Pancreas (tissue), 10 donors: ENCODE data around the gene PHF19. TPM values are rescaled to one million over a fixed set of nuclear protein-coding genes. Genes with fewer than 3 reads are reported as not detected.

ENCODE experiments used
- ATAC-seq, 4 donors: fragments of 200-7000 bp; cut with Tn5 transposase; one replicate each; pipeline versions ENCODE4 v1.8.0 to v1.9.1; 2020; ENCODE audit warnings: mild to moderate bottlenecking in 4 of 4, moderate library complexity in 4 of 4
- DNase-seq, 6 donors: peaks; one replicate each; pipeline ENCODE4 v3.0.0-alpha.2; 2020
- FAIRE-seq: peaks from 2 replicates; lab custom pipeline; 2012; peaks lifted over from hg19 to GRCh38; lab: Jason Lieb, UNC
- H3K27ac ChIP-seq, 4 donors: fragments of 200-600 bp; sonication (generic); 1 replicate in 3 of 4; 2 replicates in 1 of 4; pipeline versions ENCODE4 v1.5.0 to v1.8.0; 2020
- H3K27me3 ChIP-seq, 4 donors: fragments of 200-600 bp; one replicate each; pipeline ENCODE4 v1.8.0; 2021
- H3K36me3 ChIP-seq, 3 donors: fragments of 200-600 bp; sonication (generic) in 1 of 3; one replicate each; pipeline versions ENCODE4 v1.5.0 to v1.8.0; 2020 to 2021
- H3K4me1 ChIP-seq, 3 donors: fragments of 200-600 bp; one replicate each; pipeline ENCODE4 v1.8.0; 2021
- H3K4me3 ChIP-seq, 4 donors: fragments of 200-600 bp; sonication (generic) in 2 of 4; one replicate each; pipeline versions ENCODE4 v1.5.0 to v1.8.0; 2020 to 2021
- H3K9me3 ChIP-seq, 4 donors: fragments of 200-600 bp; one replicate each; pipeline ENCODE4 v1.8.0; 2021
- CTCF ChIP-seq, 4 donors: fragments of 200-600 bp; sonication (generic) in 3 of 4; IDR thresholded peaks; one replicate each; pipeline versions ENCODE4 v1.5.0 to v1.8.0; 2021; ENCODE audit warnings: antibody characterized with exemption in 4 of 4
- WGBS, 2 donors: extraction: QIAGEN DNeasy Blood & Tissue Kit; methylation state at CpG; one replicate each; pipeline ENCODE4 v1.1.7; 2013; 5-methylcytosine and 5-hydroxymethylcytosine counted together
- intact Hi-C, 3 donors: fragments of 100-400 bp; cut with DNase I; formaldehyde crosslinking; loops; one replicate each; pipeline versions ENCODE4 v1.11.1 to v1.14.2; 2022
- polyA plus RNA-seq, 2 donors: library from polyadenylated mRNA; stranded (reverse); fragments of 200-250 nt; gene quantifications; one replicate each; pipeline ENCODE4 v1.2.3, GENCODE V29; 2013
- total RNA-seq, 6 donors: library from RNA; stranded (reverse); fragmentation: NEBNext Ultra II Directional in 4 of 6; extraction: Animal tissue kit (Norgen Biotek cat#: 25700) in 4 of 6; gene quantifications; one replicate each; pipeline versions ENCODE4 v1.2.1 to v1.2.4, GENCODE V29; 2021 to 2023
- donor health status: healthy with polysubstance abuse.
- donor health status: DM: no; HTN: no; CAD: no; lungs with moderate emphysema.
- donor health status: DM: no; HTN: no; CAD: no.
- donor health status: control.
- donor health status: control.
- donor health status: Bipolar disorder and iron deficiency.
- donor health status: DM: yes; HTN: yes; CAD: no.
- donor health status: DM: no; HTN: no; CAD: no.
- donor health status: DM: no; HTN: no; CAD: no.
- donor health status: DM: yes; HTN: yes; CAD: no.

The PHF19 gene
- total and polyA plus RNA-seq, 8 donors: 2.2 to 7.4 (median 4.4) TPM

- no peak overlapping the region for H3K4me3 ChIP-seq
- WGBS, 2 donors: 88 to 90% methylated on average over 5 of the region's 5 CpGs
- ATAC-seq: no peak
- no peaks in the 10 kb centered on the region for H3K27me3 ChIP-seq
- no peak overlapping the region for H3K27ac ChIP-seq
- no peaks in the 10 kb centered on the region for H3K36me3 ChIP-seq
- no peak for TF ChIP-seq CTCF (IDR thresholded peaks at IDR 0.05)
- H3K9me3 ChIP-seq: no peaks in the 10 kb centered on the region
- intact Hi-C loops: no loop called here
- no peak for DNase-seq
- no peak for FAIRE-seq
- peaks cover 0 to 3% (median 0%) of the 10 kb centered on the region in 3 donors for H3K4me1 ChIP-seq
Measured at GRCh38 chr9:120865176-120865575, 11.8 kb downstream of the PHF19 start.

GRCh38 chr9:120864719-120865118 is 12.3 kb downstream of the PHF19 start:
- Histone ChIP-seq H3K9me3 (no peaks in the 10 kb centered on the region), H3K27ac (no peak overlapping the region), H3K36me3 (no peaks in the 10 kb centered on the region), H3K27me3 (no peaks in the 10 kb centered on the region), H3K4me3 (no peak overlapping the region), H3K4me1 (peaks cover 0 to 3% (median 0%) of the 10 kb centered on the region in 3 donors)
- 90 to 95% methylated on average over 5 of the region's 5 CpGs for WGBS, 2 donors
- intact Hi-C loops: no loop called here
- no peak for TF ChIP-seq CTCF (IDR thresholded peaks at IDR 0.05)
- ATAC-seq: no peak
- FAIRE-seq: no peak
- no peak for DNase-seq

GRCh38 chr9:120863833-120864232 is 13.2 kb downstream of the PHF19 start:
- intact Hi-C loops: no loop called here
- FAIRE-seq (no peak), DNase-seq (no peak), ATAC-seq (no peak)
- Histone ChIP-seq H3K9me3 (no peaks in the 10 kb centered on the region), H3K4me3 (no peak overlapping the region), H3K27ac (no peak overlapping the region), H3K36me3 (no peaks in the 10 kb centered on the region), H3K27me3 (no peaks in the 10 kb centered on the region), H3K4me1 (peaks cover 0 to 3% (median 0%) of the 10 kb centered on the region in 3 donors)
- no peak for TF ChIP-seq CTCF (IDR thresholded peaks at IDR 0.05)
- WGBS, 2 donors: 93 to 95% methylated on average over 7 of the region's 7 CpGs

GRCh38 chr9:120862452-120862851 is 14.5 kb downstream of the PHF19 start:
- no peaks in the 10 kb centered on the region for H3K36me3 ChIP-seq
- H3K4me1 ChIP-seq: peaks cover 0 to 1% (median 0%) of the 10 kb centered on the region in 3 donors
- no peak for DNase-seq
- H3K4me3 ChIP-seq: no peak overlapping the region
- H3K27me3 ChIP-seq: no peaks in the 10 kb centered on the region
- TF ChIP-seq CTCF (IDR thresholded peaks at IDR 0.05): no peak
- no peak for ATAC-seq
- no peak overlapping the region for H3K27ac ChIP-seq
- no peaks in the 10 kb centered on the region for H3K9me3 ChIP-seq
- intact Hi-C loops: no loop called here
- WGBS, 2 donors: 92 to 97% methylated on average over 12 of the region's 12 CpGs
- no peak for FAIRE-seq

DNA sequence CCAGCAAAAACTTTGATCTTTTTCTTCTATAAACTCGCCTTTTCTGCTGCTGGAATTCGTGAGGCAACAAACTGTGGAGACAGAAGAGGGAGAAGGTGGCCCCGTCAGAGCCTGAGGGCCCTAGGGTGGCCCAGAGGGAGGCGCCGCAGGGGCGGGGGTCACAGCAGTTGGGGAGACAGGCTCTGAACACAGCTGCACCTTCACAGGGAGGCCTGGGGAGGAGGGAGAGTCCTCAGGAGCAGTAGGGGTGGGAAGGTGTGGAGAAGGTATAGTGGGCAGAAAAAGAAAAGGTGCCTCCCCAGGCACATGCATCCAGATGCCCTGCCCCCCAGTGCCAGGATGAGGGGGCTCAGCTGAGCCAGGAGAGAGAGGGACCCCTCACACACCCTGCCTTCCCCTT is 15.1 kb downstream of the PHF19 start:
- no peak overlapping the region for H3K4me3 ChIP-seq
- DNase-seq (no peak), ATAC-seq (no peak), FAIRE-seq (no peak)
- H3K4me1 ChIP-seq: peaks cover 0 to 3% (median 0%) of the 10 kb centered on the region in 3 donors
- H3K36me3 ChIP-seq: no peaks in the 10 kb centered on the region
- TF ChIP-seq CTCF (IDR thresholded peaks at IDR 0.05): no peak
- intact Hi-C loops: no loop called here
- 93 to 95% methylated on average over 6 of the region's 6 CpGs for WGBS, 2 donors
- H3K27ac ChIP-seq: no peak overlapping the region
- no peaks in the 10 kb centered on the region for H3K9me3 ChIP-seq
- H3K27me3 ChIP-seq: no peaks in the 10 kb centered on the region
